ENCODE measurements around the gene ACMSD.

DNA sequence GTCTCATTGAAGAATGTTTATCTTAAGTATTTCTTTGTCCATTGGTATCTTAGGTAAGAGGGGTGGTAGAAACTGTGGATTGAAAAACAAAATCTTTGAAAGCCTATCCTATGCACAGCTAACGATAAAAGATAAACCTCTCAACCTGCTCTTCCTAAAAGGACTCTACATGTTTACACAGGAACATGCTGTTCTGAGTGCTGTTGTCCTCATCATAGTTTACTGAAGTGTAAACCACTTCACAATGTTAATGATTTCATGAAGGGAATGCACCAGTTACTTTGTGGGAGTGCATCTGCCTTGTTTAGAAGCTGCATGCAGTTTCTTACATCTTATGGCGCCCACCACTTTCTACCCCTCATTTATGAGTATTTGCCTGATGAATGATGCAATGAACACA lies 1.2 kb downstream of the ACMSD start:
- TF ChIP-seq POLR2A (IDR thresholded peaks at IDR 0.05) (no peak), POLR2AphosphoS5 (IDR thresholded peaks at IDR 0.05) (no peak)
- TF ChIP-seq, protein P1, sequence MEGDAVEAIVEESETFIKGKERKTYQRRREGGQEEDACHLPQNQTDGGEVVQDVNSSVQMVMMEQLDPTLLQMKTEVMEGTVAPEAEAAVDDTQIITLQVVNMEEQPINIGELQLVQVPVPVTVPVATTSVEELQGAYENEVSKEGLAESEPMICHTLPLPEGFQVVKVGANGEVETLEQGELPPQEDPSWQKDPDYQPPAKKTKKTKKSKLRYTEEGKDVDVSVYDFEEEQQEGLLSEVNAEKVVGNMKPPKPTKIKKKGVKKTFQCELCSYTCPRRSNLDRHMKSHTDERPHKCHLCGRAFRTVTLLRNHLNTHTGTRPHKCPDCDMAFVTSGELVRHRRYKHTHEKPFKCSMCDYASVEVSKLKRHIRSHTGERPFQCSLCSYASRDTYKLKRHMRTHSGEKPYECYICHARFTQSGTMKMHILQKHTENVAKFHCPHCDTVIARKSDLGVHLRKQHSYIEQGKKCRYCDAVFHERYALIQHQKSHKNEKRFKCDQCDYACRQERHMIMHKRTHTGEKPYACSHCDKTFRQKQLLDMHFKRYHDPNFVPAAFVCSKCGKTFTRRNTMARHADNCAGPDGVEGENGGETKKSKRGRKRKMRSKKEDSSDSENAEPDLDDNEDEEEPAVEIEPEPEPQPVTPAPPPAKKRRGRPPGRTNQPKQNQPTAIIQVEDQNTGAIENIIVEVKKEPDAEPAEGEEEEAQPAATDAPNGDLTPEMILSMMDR (IDR thresholded peaks at IDR 0.05): no peak
